GM10266 (cell line): ENCODE data around the gene GLYAT.

Source experiments
- DNase-seq: peaks from one replicate; pipeline ENCODE4 v3.0.0; 2012; ENCODE audit errors: extremely low spot score
- TF ChIP-seq, protein P1 (sequence below): IDR thresholded peaks from 2 replicates; pipeline ENCODE4 v1.5.1; 2012; ENCODE audit warnings: mild to moderate bottlenecking, low read depth; ENCODE audit not compliant: control insufficient read depth, insufficient read depth; ENCODE audit errors: missing control alignments

The GLYAT gene

GRCh38 chr11:58772329-58773285 is 40.9 kb upstream of the GLYAT start:
- TF ChIP-seq, protein P1, sequence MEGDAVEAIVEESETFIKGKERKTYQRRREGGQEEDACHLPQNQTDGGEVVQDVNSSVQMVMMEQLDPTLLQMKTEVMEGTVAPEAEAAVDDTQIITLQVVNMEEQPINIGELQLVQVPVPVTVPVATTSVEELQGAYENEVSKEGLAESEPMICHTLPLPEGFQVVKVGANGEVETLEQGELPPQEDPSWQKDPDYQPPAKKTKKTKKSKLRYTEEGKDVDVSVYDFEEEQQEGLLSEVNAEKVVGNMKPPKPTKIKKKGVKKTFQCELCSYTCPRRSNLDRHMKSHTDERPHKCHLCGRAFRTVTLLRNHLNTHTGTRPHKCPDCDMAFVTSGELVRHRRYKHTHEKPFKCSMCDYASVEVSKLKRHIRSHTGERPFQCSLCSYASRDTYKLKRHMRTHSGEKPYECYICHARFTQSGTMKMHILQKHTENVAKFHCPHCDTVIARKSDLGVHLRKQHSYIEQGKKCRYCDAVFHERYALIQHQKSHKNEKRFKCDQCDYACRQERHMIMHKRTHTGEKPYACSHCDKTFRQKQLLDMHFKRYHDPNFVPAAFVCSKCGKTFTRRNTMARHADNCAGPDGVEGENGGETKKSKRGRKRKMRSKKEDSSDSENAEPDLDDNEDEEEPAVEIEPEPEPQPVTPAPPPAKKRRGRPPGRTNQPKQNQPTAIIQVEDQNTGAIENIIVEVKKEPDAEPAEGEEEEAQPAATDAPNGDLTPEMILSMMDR = no peak

DNA sequence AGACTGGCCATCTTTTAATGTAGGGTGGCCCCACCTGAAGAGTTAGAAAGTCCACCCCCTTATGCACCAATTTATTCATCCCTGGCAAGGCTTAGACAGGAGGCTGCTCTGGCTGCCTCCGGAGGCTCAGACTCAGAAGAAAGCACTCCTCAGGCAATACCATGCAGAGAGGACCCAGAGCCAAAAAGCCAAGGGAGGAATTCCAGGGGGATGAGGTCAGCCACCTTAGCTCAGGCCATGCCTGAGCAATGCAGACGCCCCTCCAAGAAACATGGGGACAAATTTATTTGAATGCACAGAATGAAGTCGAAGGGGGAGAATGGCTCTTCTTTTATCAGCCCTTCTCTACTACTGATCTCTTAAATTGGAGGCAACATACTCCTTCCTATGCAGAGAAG is 39.7 kb upstream of the GLYAT start:
- TF ChIP-seq, protein P1 = no peak
- DNase-seq = no peak

More at GRCh38 chr11:58772329-58773285, 40.9 kb upstream of the GLYAT start:
- DNase-seq = no peak

- TF ChIP-seq, protein P1 = no peak
- DNase-seq = no peak
These were observed 39.1 kb upstream of the GLYAT start for GRCh38 chr11:58770627-58771457.

GRCh38 chr11:58770166-58770565 is 38.4 kb upstream of the GLYAT start:
- DNase-seq = no peak
- TF ChIP-seq, protein P1 = no peak

DNA sequence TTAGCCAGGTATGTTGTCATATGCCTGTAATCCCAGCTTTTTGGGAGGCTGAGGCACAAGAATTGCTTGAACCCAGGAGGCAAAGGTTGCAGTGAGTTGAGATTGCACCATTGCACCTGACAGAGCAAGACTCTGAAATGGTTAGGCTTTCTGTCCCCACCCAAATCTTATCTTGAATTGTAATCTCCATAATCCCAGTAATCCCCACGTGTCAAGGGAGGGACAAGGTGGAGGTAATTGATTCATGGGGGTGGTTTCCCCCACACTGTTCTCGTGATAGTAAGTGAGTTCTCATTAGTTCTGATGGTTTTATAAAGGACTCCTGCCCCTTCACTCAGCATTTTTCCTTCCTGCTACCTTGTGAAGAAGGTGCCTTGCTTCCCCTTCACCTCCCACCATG is 37.6 kb upstream of the GLYAT start:
- TF ChIP-seq, protein P1 = no peak
- DNase-seq = no peak

- no peak for DNase-seq
- TF ChIP-seq, protein P1 = no peak
These were observed 36.4 kb upstream of the GLYAT start for GRCh38 chr11:58768137-58768536.
